Measurements from ENCODE around the gene BORCS5.
"Not testable (repeated sequence)": the region's sequence is repeated elsewhere in the genome, so short reads cannot be mapped to it uniquely, and the experiment has no call there.

The BORCS5 gene

DNA sequence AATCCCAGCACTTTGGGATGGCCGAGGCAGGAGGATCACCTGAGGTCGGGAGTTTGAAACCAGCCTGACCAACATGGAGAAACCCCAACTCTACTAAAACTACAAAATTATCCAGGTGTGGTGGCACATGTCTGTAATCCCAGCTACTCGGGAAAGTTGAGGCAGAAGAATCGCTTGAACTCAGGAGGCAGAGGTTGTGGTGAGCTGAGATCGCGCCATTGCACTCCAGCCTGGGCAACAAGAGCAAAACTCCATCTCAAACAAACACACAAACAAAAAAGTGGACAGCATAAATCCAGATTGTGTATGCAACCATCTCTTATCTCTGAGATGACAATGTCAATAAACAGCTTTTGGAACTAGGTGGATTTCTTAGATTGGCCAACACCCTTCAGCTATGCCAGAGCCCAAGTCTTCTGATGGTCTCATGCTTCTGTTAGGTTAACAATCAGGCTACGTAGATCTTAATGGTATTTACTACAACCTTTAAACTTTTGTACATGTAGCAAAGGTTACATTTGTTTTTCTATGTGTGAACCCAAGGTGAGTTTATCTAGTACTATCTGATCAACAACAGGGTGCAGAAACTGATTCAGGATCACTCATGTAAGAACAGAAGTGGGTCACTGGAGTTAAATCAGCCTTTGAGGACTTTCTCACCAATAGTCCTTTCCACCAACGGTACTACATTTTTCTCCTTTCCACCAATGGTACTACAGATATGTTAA lies 132.1 kb downstream of the BORCS5 start:
- no peak for DNase-seq

- DNase-seq = no peak
Observed at GRCh38 chr12:12491606-12492005, 134.7 kb downstream of the BORCS5 start.

DNA sequence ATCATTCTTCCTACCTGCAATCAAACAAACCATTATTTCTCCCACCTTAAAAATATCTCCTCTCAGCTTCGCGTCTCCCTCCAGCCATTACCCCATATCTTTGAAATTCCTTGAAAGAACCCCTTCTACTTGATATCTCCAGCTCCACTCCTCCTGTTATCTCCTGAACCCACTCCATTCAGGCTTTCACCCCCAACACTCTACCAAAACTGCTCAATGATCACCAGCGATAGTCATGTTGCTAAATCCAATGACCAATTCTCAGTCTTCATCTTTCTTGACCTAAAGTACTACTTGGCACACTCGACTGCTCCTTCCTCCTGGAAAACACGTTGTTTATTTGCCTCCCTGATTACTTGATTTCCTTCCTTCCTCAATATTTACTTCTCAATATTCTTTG lies 135.7 kb downstream of the BORCS5 start:
- no peak for DNase-seq

GRCh38 chr12:12495536-12495935 lies 138.7 kb downstream of the BORCS5 start:
- DNase-seq = no peak

GRCh38 chr12:12498210-12498609 lies 141.3 kb downstream of the BORCS5 start:
- DNase-seq = no peak

DNA sequence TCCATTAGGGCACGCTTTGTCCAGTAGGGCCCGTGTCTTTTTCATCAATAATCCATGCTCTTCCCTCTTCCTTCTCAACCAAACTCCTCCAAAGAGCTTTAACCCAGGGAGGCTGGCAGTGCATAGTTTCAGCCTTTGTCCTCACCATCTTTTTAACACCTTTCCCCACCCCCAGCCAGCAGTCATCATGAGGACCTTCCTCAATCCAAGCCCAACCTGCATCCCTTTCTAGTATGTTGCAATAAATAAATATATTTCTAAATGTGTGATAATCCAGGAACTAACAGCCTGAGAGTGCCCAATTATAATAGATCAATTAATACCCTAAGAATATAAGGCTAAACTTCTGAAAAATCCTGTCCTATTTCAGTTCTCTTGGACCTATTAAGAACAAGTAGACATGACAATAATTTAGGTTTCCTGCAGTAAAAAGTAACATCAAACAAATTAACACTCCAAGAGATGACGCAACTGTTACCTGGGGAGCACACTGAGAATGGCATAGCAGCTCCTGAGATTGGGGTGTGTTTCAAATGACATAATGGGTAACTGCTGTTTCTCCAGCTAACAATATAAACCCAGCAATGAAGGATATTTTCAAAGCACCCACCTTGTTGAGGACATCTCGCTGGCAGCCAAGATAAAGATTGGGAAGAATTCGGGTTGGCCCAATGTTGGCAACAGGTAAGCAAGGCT lies 143.2 kb downstream of the BORCS5 start:
- DNase-seq = no peak

DNA sequence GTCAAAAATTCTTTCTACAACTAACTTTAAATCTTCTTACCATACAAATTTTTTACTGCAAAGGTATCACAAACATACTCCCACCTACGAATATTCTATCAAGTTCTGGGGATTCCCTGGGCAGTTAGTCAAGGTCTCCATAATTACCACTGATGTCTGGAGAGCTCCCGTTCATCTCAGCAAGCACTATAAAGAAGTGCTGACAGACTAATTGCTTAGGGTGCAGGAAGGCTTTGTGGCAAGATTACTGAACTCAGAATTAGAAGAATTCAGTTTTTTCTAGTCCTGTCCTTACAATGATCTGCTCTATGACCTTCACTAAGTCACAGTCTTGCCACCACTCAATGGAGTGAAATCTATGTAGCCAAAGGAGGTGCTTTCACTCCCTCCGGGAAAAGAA lies 144.2 kb downstream of the BORCS5 start:
- no peak for DNase-seq

DNA sequence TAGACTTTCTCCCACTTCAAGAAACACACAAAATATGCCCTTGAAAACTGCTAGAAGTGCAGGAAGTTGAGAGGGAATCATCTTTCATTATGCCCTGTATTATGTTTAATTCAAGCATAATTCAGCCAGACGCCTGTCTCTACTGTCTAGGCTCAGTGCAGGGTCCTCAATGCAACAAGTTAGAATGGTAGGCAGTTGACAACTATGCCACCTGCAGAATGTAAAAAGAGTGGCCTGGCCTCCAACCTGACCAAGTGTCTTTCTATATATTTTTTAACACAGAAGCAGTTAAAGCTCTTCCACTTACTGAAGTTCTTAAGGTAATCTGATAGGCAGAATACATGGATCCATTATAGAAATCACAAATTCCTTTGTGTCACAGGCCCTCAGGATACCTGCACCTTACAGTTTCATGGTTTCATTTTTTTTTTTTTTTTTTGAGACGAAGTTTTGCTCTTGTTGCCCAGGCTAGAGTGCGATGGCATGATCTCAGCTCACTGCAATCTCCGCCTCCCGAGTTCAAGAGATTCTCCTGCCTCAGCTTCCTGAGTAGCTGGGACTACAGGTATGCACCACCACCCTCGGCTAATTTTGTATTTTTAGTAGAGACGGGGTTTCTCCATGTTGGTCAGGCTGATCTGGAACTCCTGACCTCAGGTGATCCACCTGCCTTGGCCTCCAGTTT lies 145.4 kb downstream of the BORCS5 start:
- not testable (repeated sequence) for DNase-seq

DNA sequence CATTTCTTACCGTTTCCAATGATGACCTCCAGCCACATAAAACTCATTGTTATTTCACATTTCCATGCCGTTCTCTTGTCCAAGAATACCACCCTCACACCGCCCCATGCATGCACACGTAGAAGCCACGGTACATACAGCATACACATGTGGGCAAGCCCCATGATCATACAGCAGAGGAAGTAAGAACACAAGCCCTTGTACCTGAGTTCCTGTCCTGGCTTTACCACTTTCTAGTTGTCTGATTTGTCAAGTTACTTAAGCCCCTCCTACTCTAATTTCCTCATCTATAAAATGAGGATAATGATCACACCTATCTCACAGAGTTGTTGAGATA lies 145.9 kb downstream of the BORCS5 start:
- DNase-seq = no peak

- DNase-seq = peak in 1 of 4 experiments; percentile 20
Observed at GRCh38 chr12:12503384-12504078, 146.7 kb downstream of the BORCS5 start.

- no peak for DNase-seq
Observed at GRCh38 chr12:12505544-12506495, 148.9 kb downstream of the BORCS5 start.

GRCh38 chr12:12506496-12506890 lies 149.6 kb downstream of the BORCS5 start:
- no peak for DNase-seq

- DNase-seq = no peak
Observed at GRCh38 chr12:12507121-12507520, 150.2 kb downstream of the BORCS5 start.

- DNase-seq = no peak
Observed at GRCh38 chr12:12508612-12509011, 151.7 kb downstream of the BORCS5 start.

DNA sequence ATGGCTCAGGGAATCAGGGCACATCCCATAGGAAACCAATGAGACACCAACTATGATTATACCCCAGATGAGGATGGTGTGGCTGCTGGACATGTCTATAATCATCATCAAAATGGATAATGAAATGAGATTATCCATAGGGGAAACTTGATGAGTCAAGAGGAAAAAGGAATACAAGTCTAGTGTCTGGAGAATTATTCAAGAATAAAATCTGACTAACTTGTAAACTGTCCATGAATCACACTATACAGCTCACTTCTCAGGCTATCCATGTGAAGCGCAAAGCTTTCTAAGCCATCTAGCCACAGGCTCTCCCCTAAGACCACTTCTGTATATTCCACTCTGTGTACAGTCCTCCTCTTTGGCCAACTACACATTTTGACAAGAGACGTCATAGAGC lies 153.3 kb downstream of the BORCS5 start:
- no peak for DNase-seq

DNA sequence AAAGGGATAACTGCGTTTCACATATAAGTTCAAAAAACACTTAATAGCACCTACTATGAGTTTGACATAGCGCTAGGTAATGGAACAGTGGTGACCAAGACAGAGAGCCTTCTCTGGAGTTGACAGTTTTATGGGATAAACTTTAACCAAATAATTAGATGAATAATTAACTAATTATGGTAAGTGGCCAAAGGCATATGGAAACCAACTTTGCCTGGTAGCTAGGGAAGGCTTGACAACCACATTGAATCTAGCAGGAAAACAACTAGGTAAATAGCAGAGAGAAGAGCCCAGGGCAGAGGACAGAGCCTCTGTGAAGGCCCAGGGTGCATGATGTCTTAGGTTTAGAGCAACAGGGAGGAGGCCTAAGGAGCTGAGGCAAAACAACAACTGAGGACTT lies 153.7 kb downstream of the BORCS5 start:
- no peak for DNase-seq

- no peak for DNase-seq
Observed at GRCh38 chr12:12511021-12511783, 154.3 kb downstream of the BORCS5 start.

DNA sequence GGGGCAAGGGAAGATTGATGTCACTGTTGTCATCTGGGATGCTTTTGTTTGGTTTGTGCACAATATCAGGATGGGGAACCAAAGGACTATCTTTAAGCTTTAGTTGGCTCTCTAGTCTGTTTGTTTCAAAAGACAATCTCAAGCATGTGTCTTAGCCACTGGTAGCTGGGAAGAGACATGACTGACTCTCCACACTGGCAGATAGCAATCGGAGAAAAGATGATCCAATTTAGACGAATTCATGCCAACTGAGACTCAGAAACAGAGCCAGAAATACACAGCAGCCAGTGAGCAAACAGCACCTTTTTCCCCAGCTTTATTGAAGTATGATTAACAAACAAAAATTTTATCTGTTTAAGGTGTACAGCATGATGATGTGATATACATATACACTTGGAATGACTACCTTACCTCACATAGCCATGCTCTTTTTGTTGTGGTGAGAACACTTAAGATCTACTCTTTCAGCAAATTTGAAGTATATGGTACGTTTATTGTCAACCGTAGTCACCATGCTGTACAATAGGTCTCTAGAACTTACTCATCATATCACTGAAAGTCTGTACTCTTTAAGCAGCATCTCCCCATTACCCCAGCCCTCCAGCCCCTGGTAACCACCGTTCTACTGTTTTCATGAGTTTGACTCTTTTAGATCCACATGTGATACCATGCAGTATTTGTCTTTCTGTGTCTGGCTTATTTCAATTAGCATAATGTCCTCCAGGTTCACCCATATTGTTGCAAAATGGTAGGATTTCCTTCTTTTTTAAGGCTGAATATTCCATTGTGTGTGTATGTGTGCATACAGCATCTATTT lies 155.2 kb downstream of the BORCS5 start:
- no peak for DNase-seq

GRCh38 chr12:12513416-12514006 lies 156.6 kb downstream of the BORCS5 start:
- no peak for DNase-seq

GRCh38 chr12:12518464-12518845 lies 161.6 kb downstream of the BORCS5 start:
- no peak for DNase-seq
